Prostate gland (tissue), 2 donors: ENCODE measurements around the gene ROGDI. TPM values are rescaled to one million over a fixed set of nuclear protein-coding genes. Genes with fewer than 3 reads are reported as not detected.
A peak's percentile ranks its signal among the peaks of the same experiment; 100 is the strongest.

Source experiments
- DNase-seq: peaks from one replicate; pipeline ENCODE4 v3.0.0-alpha.2; 2019; ENCODE audit warnings: low spot score
- H3K27ac ChIP-seq, 2 donors: fragments of 200-600 bp; sonication (generic); 2 replicates each; pipeline ENCODE4 v1.5.1; 2017 to 2019
- H3K27me3 ChIP-seq: fragments of 200-600 bp; sonication (generic); replicated peaks from 2 replicates; pipeline ENCODE4 v1.5.1; 2019; ENCODE audit not compliant: insufficient read depth
- H3K36me3 ChIP-seq, 2 donors: fragments of 200-600 bp; sonication (generic); 1 replicate in 1 of 2; 2 replicates in 1 of 2; pipeline versions ENCODE4 v1.5.1 to v1.8.1; 2017 to 2019
- H3K4me1 ChIP-seq: fragments of 200-600 bp; sonication (generic); replicated peaks from 2 replicates; pipeline ENCODE4 v1.5.1; 2019
- H3K4me3 ChIP-seq, 2 donors: fragments of 200-600 bp; sonication (generic); 2 replicates each; pipeline ENCODE4 v1.5.1; 2017 to 2019
- H3K9me3 ChIP-seq: fragments of 200-600 bp; sonication (generic); 2 replicates; pipeline ENCODE4 v1.5.1; 2017
- CTCF ChIP-seq, 4 experiments: fragments of 200-600 bp in 2 of 4; fragments of 450-650 bp in 2 of 4; sonication (generic) in 2 of 4; IDR thresholded peaks; 1 replicate in 3 of 4; 2 replicates in 1 of 4; pipeline ENCODE4 v1.5.1; 2016 to 2019; ENCODE audit warnings: antibody characterized with exemption in 4 of 4, mild to moderate bottlenecking in 2 of 4, moderate library complexity in 2 of 4
- POLR2A ChIP-seq: fragments of 450-650 bp; IDR thresholded peaks from one replicate; pipeline ENCODE4 v1.6.1; 2016; ENCODE audit warnings: antibody characterized with exemption, mild to moderate bottlenecking
- POLR2AphosphoS5 ChIP-seq: sonication (generic); formaldehyde crosslinking; IDR thresholded peaks from one replicate; pipeline ENCODE4 v1.6.1; 2017; ENCODE audit warnings: antibody characterized with exemption
- WGBS: methylation state at CpG from one replicate; pipeline ENCODE4 v1.1.5; 2018; 5-methylcytosine and 5-hydroxymethylcytosine counted together
- intact Hi-C: fragments of 100-400 bp; cut with DNase I; formaldehyde crosslinking; loops from one replicate; pipeline ENCODE4 v1.14.2; 2022
- small RNA-seq, 2 donors: library from RNA; depleted of rRNA; stranded (forward); fragments of <200 nt; gene quantifications; one replicate each; pipeline ENCODE3, GENCODE V24; 2016
- total RNA-seq, 2 donors: library from RNA; depleted of rRNA; stranded (reverse); fragments of >200 nt; gene quantifications; one replicate each; pipeline ENCODE4 v1.1.0, GENCODE V29; 2016

The ROGDI gene
- total RNA-seq, 2 donors from 2014 or later: 37.5 to 46.9 TPM

- WGBS: 74% methylated on average over 14 of the region's 14 CpGs
- intact Hi-C loops: no loop called here
- no peak for DNase-seq
- H3K4me3 ChIP-seq: no peak overlapping the region
- peaks cover 10 to 19% of the 10 kb centered on the region in 2 donors for H3K36me3 ChIP-seq
- no peaks in the 10 kb centered on the region for H3K27me3 ChIP-seq
- H3K4me1 ChIP-seq: no peaks in the 10 kb centered on the region
- no peak for TF ChIP-seq POLR2AphosphoS5
- TF ChIP-seq POLR2A: no peak
- TF ChIP-seq CTCF (IDR thresholded peaks at IDR 0.05): no peak
- no peak overlapping the region for H3K27ac ChIP-seq
- no peaks in the 10 kb centered on the region for H3K9me3 ChIP-seq
Measured at GRCh38 chr16:4747906-4748681, 54.3 kb downstream of the ROGDI start.

GRCh38 chr16:4746991-4747574, 55.4 kb downstream of the ROGDI start:
- Histone ChIP-seq H3K4me1 (no peaks in the 10 kb centered on the region), H3K27me3 (no peaks in the 10 kb centered on the region), H3K36me3 (peaks cover 3 to 9% of the 10 kb centered on the region in 2 donors), H3K9me3 (no peaks in the 10 kb centered on the region), H3K27ac (peak overlapping the region; percentile 28 to 58), H3K4me3 (no peak overlapping the region)
- WGBS: 23% methylated on average over 15 of the region's 15 CpGs
- intact Hi-C loops: no loop called here
- TF ChIP-seq POLR2A: no peak
- no peak for TF ChIP-seq POLR2AphosphoS5
- no peak for TF ChIP-seq CTCF (IDR thresholded peaks at IDR 0.05)
- no peak for DNase-seq

Small RNAs within 50 kb of the gene (small RNA-seq; reads per million reads assigned to genes)
- gene RF00017: 0 reads per million in 2 donors

Other genes with a start within 250 kb of the ROGDI start
- 1 to 10 TPM in 1 of 2 donors, under 1 TPM in 1; 0.27 to 3.8 TPM for gene C16orf96, start 246.3 kb downstream of the ROGDI start, total RNA-seq
- 10 to 100 TPM; 14.5 to 22.1 TPM for gene UBALD1, start 187.7 kb downstream of the ROGDI start, total RNA-seq
- gene MGRN1, start 177.8 kb downstream of the ROGDI start, total RNA-seq: 100 to 1,000 TPM in 1 of 2 donors, 10 to 100 TPM in 1; 59.6 to 101 TPM
- gene NUDT16L1, start 109.1 kb downstream of the ROGDI start, total RNA-seq: 10 to 100 TPM; 57.4 to 75.3 TPM
- 10 to 100 TPM; 19.1 to 42.9 TPM for gene ANKS3, start 68.4 kb downstream of the ROGDI start, total RNA-seq
- gene DNAAF8, start 68.1 kb downstream of the ROGDI start, total RNA-seq: 10 to 100 TPM in 1 of 2 donors, 1 to 10 TPM in 1; 7.1 to 21.9 TPM
- gene ZNF500, start 35.5 kb downstream of the ROGDI start, total RNA-seq: 10 to 100 TPM; 29.2 to 33.8 TPM
- gene SEPTIN12, start 14.3 kb downstream of the ROGDI start, total RNA-seq: 10 to 100 TPM in 1 of 2 donors, not detected in 1; 10.8 TPM
- 10 to 100 TPM in 1 of 2 donors, 1 to 10 TPM in 1; 5.6 to 29.0 TPM for gene SMIM22, start 7.3 kb downstream of the ROGDI start, total RNA-seq
- 10 to 100 TPM; 57.4 to 60.8 TPM for gene GLYR1, start 44.7 kb upstream of the ROGDI start, total RNA-seq
- 10 to 100 TPM; 28.2 to 56.9 TPM for gene UBN1, start 44.8 kb upstream of the ROGDI start, total RNA-seq
- gene PPL, start 134.5 kb upstream of the ROGDI start, total RNA-seq: 10 to 100 TPM; 39.4 to 64.3 TPM
- gene SEC14L5, start 155.7 kb upstream of the ROGDI start, total RNA-seq: under 1 TPM; 0.74 to 0.77 TPM
- 10 to 100 TPM; 29.1 to 32.3 TPM for gene NAGPA, start 231.3 kb upstream of the ROGDI start, total RNA-seq